Uterus (tissue), 2 donors: Measurements from ENCODE around the gene DBI.

Source experiments
- CTCF ChIP-seq, 4 experiments: fragments of 200-600 bp in 2 of 4; fragments of 450-650 bp in 2 of 4; sonication (generic) in 2 of 4; IDR thresholded peaks; one replicate each; pipeline ENCODE4 v1.5.1; 2016 to 2019; ENCODE audit warnings: antibody characterized with exemption in 4 of 4, mild to moderate bottlenecking in 2 of 4, moderate library complexity in 1 of 4
- POLR2A ChIP-seq, 2 donors: fragments of 450-650 bp; IDR thresholded peaks; one replicate each; pipeline ENCODE4 v1.6.1; 2016; ENCODE audit warnings: antibody characterized with exemption in 2 of 2, mild to moderate bottlenecking in 1 of 2, moderate library complexity in 1 of 2

- TF ChIP-seq POLR2A (IDR thresholded peaks at IDR 0.05) (no peak), CTCF (IDR thresholded peaks at IDR 0.05) (no peak)
Observed at GRCh38 chr2:119323459-119323858, 43.3 kb upstream of the DBI start.
